ENCODE data around the gene RHOV.

The RHOV gene

DNA sequence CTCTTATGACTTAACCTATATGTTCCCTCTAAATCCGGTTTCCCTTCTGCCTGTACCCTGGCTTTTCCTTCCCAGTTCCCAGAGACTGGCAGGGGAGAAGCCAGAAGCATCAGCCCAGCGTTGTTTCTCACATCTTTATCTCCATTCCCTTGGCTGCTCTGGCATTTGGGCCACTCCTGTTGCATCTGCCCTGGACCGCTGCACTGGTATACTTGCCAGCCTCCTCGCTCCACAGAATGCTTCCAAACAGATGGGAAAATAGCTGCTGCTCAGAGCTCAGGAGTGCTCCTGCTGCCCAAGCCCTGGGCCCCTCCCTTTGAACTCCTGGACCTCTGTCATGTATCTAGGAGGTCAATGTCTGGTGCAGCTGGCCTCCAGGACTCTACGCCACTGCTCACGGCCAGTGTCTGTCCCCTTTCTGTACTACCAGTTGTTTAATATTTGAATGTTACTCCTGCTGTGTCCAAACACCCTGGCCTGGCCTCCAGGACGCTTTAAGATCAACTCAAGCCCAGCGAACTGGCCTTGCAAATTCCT is 23.4 kb downstream of the RHOV start:
- H3K9ac ChIP-seq (ENCODE audit: low read depth, low read length): no peak overlapping the region
- H3K4me1 ChIP-seq (ENCODE audit: insufficient read depth, low read length): peaks cover 23% of the 10 kb centered on the region
- H3K9me3 ChIP-seq (ENCODE audit: control insufficient read depth, insufficient read depth, low read length): no peaks in the 10 kb centered on the region
- no peaks in the 10 kb centered on the region for H3K36me3 ChIP-seq (ENCODE audit: insufficient read depth, low read length)

DNA sequence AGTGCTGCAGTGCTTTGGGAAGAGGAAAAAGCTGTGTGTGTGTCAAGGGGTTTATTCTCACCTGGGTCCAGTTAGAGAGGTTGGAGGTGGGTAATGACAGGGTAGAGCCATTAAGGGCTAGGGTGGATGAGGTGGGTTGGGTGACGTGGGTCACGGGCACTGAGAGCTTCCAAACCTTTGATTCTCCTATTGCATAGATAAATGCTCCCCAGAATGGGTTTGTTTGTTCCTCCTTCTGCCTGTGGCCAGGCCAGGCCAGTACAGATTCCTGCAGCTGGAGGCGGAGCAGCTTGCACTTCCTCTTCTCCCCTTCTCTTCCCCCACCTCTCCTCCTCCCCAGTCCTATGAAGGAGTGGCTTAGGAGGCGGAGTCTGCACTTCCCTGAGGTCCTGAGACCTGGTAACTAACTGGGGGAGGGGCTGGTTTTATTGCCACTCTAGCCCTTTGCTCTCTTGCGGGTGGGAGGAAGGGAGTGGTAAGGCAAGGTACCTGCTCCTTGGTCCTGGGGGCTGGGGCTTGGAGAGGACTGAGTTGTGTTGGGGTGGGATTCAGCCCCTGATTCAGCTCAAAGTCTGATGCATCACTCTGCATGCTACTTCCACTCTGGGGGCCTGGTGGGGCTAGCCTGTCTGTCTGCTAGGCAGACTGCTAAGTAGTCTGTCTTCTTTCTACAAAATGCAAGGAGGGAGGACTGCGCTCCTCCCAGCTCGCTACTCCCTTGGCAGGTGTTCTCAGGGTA is 26.6 kb downstream of the RHOV start:
- Histone ChIP-seq H3K9ac (ENCODE audit: low read depth, low read length) (peak overlapping the region; percentile 28; the same call in 1 of the 2 replicates), H3K4me1 (ENCODE audit: insufficient read depth, low read length) (peaks cover 27% of the 10 kb centered on the region), H3K9me3 (ENCODE audit: control insufficient read depth, insufficient read depth, low read length) (no peaks in the 10 kb centered on the region), H3K36me3 (ENCODE audit: insufficient read depth, low read length) (no peaks in the 10 kb centered on the region)

DNA sequence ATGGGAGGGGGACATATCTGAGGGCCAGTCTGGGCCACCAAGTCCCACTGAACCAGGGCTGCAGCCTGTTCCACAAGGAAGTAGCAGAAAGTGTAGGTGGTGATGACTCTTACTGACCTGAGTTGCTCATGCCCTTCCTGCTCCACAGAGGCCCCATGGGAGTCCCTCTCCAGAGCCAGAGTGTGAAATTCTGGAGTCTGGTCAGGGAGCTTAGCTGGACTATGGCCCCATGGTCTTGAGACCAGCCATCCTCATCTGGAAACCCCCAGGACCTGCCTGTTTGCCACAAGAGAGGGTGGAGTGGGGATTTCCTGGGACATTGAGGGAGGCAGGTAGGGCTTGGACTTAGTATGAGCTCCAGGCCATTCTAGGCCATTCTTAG is 27.2 kb downstream of the RHOV start:
- Histone ChIP-seq H3K4me1 (ENCODE audit: insufficient read depth, low read length) (peaks cover 27% of the 10 kb centered on the region), H3K9ac (ENCODE audit: low read depth, low read length) (0 out of 2 replicates have a peak overlapping the region, but pooled peaks have one; percentile 20), H3K36me3 (ENCODE audit: insufficient read depth, low read length) (no peaks in the 10 kb centered on the region), H3K9me3 (ENCODE audit: control insufficient read depth, insufficient read depth, low read length) (no peaks in the 10 kb centered on the region)

DNA sequence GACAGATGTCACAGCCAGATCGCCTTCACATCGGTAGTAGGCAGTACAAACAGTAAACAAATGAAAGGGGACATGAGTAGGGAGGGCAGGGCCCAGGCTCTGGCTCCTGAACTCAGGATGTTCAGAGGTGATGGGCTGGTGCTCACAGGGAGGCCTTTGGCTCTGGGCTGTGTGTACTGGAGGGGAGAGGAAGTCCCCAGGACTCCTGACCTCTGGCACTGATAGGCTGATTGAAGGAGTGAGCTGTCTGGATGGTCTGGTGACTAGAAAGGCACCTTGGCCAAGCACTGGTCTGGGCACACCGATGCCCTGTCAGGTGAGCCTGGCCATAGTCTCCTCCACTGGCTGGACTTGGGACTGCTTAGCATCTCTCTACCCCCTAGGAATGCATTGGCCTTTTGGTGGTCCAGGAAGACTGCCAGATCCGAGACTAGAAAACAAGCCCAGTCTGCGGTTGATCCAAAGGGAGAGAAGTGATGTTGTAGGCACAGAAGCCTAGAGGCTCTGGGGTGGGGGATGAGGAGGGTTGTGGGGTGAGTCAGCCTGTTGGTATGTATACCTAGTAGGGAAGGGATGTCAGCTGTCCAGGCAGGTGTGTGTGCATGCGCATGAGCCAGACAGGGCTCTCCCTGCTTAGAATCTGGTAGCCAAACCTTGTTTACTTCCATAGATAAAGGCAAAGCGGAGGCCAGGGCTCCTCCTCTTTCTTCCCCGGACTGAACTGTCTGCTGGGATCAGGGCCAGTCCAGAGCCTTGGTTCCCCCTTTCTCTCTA is 28.3 kb downstream of the RHOV start:
- Histone ChIP-seq H3K36me3 (ENCODE audit: insufficient read depth, low read length) (no peaks in the 10 kb centered on the region), H3K9ac (ENCODE audit: low read depth, low read length) (peak overlapping the region; percentile 18; the same call in 1 of the 2 replicates), H3K9me3 (ENCODE audit: control insufficient read depth, insufficient read depth, low read length) (no peaks in the 10 kb centered on the region), H3K4me1 (ENCODE audit: insufficient read depth, low read length) (peaks cover 27% of the 10 kb centered on the region)

DNA sequence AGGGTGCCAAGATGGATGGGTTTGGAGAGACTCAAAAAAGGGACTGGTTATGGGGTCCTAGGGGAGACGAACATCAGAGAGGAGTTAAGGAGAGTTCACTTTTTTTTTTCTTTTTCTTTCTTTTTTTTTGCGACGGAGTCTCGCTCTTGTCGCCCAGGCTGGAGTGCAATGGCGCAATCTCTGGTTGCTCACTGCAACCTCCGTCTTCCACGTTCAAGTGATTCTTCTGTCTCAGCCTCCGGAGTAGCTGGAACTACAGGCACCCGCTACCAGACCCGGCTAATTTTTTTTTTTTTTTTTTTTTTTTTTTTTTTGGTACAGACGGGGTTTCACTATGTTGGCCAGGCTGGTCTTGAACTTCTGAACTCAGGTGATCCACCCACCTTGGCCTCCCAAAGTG is 29.0 kb downstream of the RHOV start:
- H3K9ac ChIP-seq (ENCODE audit: low read depth, low read length): peak overlapping the region; percentile 57; the same call in 1 of the 2 replicates
- no peaks in the 10 kb centered on the region for H3K36me3 ChIP-seq (ENCODE audit: insufficient read depth, low read length)
- peaks cover 27% of the 10 kb centered on the region for H3K4me1 ChIP-seq (ENCODE audit: insufficient read depth, low read length)
- no peaks in the 10 kb centered on the region for H3K9me3 ChIP-seq (ENCODE audit: control insufficient read depth, insufficient read depth, low read length)

DNA sequence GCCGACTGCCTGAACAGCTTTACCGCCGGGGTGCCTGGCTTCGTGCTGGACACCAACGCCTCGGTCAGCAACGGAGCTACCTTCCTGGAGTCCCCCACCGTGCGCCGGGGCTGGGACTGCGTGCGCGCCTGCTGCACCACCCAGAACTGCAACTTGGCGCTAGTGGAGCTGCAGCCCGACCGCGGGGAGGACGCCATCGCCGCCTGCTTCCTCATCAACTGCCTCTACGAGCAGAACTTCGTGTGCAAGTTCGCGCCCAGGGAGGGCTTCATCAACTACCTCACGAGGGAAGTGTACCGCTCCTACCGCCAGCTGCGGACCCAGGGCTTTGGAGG is 29.4 kb downstream of the RHOV start:
- no peaks in the 10 kb centered on the region for H3K36me3 ChIP-seq (ENCODE audit: insufficient read depth, low read length)
- H3K9me3 ChIP-seq (ENCODE audit: control insufficient read depth, insufficient read depth, low read length): no peaks in the 10 kb centered on the region
- H3K9ac ChIP-seq (ENCODE audit: low read depth, low read length): peak overlapping the region; percentile 57; the same call in 1 of the 2 replicates
- peaks cover 27% of the 10 kb centered on the region for H3K4me1 ChIP-seq (ENCODE audit: insufficient read depth, low read length)

DNA sequence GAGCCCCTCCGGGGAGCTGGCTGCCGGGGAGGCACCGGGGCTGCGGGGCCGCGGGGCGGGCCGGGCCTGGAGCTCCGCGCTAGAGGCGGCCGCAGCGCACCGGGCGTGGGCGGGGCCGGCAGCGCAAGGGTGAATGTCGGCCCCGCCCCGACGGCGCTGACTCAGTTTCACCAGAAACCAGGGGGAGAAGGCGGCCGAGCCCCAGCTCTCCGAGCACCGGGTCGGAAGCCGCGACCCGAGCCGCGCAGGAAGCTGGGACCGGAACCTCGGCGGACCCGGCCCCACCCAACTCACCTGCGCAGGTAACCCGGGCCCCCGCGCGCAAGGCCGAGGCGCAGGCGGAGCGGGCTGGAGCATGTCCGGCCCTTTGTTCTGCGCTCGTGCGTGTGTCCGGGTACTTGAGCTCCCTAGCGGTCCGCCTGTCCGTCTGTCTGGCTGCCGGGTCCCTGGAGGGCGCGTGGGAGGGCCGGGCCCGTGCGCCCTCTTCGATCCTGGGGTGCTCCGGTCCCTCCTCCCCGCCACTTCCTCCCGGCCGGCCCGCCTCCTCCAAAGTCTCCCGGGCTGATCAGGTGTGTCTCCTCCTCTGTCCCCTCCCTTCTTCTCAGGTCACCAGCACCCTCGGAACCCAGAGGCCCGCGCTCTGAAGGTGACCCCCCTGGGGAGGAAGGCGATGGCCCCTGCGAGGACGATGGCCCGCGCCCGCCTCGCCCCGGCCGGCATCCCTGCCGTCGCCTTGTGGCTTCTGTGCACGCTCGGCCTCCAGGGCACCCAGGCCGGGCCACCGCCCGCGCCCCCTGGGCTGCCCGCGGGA is 29.9 kb downstream of the RHOV start, which contains the start of gene SPINT1:
Gene SPINT1, plus strand, starts transcription at position 164 of the 811 bp plus-strand sequence. Its CDS starts 507 bp downstream, at position 671.
- Histone ChIP-seq H3K9me3 (ENCODE audit: control insufficient read depth, insufficient read depth, low read length) (no peaks in the 10 kb centered on the region), H3K36me3 (ENCODE audit: insufficient read depth, low read length) (no peaks in the 10 kb centered on the region), H3K4me1 (ENCODE audit: insufficient read depth, low read length) (peaks cover 27% of the 10 kb centered on the region), H3K9ac (ENCODE audit: low read depth, low read length) (peak within 1 kb of the TSS; percentile 57)

DNA sequence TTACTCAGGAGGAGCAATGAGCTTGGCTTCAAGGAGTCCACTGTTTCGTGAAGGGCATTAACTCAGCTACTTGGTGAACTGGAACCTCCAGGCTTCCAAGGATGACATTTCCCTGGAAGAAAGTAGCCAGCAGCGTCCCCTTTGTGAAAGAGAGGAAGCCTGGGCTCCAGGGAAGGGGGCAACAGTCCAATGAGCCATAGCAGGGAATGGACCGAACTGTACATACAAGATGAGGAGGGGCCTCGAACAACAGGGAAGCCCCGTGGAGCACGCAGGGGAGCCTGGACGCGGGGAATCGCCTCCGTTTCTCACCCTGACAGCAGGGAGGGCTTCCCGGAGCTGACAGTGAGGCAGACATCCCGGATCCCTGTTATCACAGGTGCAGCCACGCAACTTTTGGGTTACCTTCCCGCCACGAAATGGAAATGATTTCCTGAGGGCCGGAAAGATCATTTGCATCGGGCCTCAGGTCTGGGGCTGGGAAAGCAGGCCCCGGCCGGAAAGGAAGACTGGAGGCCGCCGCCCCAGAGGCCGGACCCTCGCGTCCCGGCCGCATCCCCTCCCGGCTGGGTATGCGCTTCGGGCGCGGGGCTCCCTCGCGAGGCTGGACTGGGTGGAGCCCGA is 30.7 kb downstream of the RHOV start:
- H3K9ac ChIP-seq (ENCODE audit: low read depth, low read length): peak overlapping the region; percentile 57
- H3K4me1 ChIP-seq (ENCODE audit: insufficient read depth, low read length): peaks cover 27% of the 10 kb centered on the region
- H3K36me3 ChIP-seq (ENCODE audit: insufficient read depth, low read length): no peaks in the 10 kb centered on the region
- H3K9me3 ChIP-seq (ENCODE audit: control insufficient read depth, insufficient read depth, low read length): no peaks in the 10 kb centered on the region

DNA sequence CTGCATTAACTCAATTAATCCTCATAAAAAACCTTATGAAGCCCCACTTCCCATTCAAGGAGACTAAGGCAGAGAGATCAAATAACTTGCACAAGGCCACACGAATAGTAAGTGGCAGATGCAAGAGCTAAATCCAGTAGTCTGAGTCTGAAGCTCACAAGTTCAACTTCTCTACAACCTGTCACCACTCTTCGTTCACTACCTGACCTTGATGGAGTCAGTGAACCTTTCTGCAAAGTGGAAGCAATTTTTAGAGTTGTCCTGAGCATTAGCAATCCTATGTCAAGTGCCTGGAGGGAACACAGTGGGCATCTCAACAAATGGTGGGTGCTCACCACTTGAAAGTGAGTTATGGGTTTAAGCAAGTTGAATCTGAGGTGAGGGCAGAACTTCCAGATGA is 32.3 kb downstream of the RHOV start:
- Histone ChIP-seq H3K9ac (ENCODE audit: low read depth, low read length) (no peak overlapping the region), H3K4me1 (ENCODE audit: insufficient read depth, low read length) (peaks cover 13% of the 10 kb centered on the region), H3K9me3 (ENCODE audit: control insufficient read depth, insufficient read depth, low read length) (no peaks in the 10 kb centered on the region), H3K36me3 (ENCODE audit: insufficient read depth, low read length) (no peaks in the 10 kb centered on the region)

DNA sequence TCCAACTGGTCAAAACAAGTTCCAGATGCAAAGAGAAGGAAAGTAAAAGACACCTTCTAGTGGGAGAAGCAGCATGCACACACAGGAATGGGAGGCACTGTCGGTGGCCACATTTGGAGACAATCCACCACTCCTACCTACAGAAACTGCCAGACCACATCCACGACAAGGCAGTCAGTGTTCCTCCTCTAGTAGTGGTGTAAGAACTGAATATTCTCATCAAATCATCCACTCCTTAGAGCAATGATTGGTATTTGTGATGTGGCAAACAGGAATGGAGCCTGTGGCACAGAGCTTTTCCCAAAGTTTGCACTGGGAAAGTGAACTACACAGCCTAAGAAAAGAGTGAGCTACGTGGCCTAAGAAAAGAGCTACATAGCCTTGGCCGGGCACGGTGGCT is 35.3 kb downstream of the RHOV start:
- peaks cover 4% of the 10 kb centered on the region; the same call in 1 of the 2 replicates for H3K4me1 ChIP-seq (ENCODE audit: insufficient read depth, low read length)
- no peaks in the 10 kb centered on the region for H3K9me3 ChIP-seq (ENCODE audit: control insufficient read depth, insufficient read depth, low read length)
- H3K36me3 ChIP-seq (ENCODE audit: insufficient read depth, low read length): no peaks in the 10 kb centered on the region
- no peak overlapping the region for H3K9ac ChIP-seq (ENCODE audit: low read depth, low read length)

DNA sequence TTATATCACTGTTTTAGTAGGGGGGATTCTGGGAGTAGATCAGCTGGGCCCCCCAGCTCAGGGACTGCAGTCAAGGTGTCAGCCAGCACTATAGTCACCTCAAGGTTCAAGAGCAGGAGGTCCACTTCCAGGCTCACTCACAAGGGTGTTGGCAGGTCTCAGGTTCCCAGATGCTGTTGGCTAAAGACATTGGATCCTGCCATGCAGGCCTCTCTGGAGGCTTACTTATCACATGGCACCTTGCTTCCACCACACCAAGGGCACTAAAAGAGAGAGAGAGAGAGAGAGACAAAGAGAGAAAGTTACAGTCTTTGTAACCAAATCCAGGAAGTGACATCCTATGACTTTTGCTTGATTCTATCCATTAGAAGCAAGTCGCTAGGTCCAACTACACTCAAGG is 38.0 kb downstream of the RHOV start:
- Histone ChIP-seq H3K4me1 (ENCODE audit: insufficient read depth, low read length) (no peaks in the 10 kb centered on the region), H3K9ac (ENCODE audit: low read depth, low read length) (no peak overlapping the region), H3K36me3 (ENCODE audit: insufficient read depth, low read length) (no peaks in the 10 kb centered on the region), H3K9me3 (ENCODE audit: control insufficient read depth, insufficient read depth, low read length) (no peaks in the 10 kb centered on the region)

DNA sequence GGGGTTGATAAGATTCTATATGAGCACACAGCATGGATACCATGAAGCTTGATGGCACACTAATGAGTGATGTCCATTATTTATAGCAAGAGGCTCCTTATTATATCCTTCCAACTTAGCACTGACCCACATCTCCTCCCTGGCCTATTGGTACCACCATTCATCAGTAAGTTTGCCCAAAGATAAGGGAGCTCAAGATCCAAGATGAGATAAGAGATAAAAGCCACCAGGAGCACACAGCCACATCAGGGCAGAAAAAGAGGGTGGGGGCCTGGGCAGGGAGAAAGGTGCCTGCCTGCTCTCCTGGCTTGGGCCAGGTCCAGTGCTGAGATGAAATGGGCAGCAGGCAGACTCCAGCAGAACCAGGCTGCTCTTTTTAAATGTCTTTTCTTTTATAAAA is 41.1 kb downstream of the RHOV start:
- Histone ChIP-seq H3K36me3 (ENCODE audit: insufficient read depth, low read length) (no peaks in the 10 kb centered on the region), H3K9me3 (ENCODE audit: control insufficient read depth, insufficient read depth, low read length) (no peaks in the 10 kb centered on the region), H3K9ac (ENCODE audit: low read depth, low read length) (no peak overlapping the region), H3K4me1 (ENCODE audit: insufficient read depth, low read length) (no peaks in the 10 kb centered on the region)

DNA sequence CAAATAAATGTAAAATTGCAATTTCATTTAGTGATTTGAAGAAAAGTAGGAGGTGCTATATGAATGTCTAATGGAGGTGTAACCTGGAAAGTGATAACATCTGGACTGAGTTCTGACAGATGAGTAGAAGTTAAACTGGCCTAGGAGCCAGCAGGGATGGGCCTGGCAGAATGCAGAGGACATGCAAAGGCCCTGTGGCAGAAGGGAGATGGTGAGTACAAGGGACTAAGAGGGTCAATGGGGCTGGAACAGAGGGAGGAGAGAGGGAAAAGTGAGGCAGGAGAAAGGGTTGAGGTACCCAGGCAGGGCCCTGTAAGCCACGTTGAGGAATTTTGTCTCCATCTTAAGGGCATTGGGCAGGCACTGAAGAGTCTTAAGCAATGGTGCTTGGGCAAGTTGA is 42.2 kb downstream of the RHOV start:
- Histone ChIP-seq H3K36me3 (ENCODE audit: insufficient read depth, low read length) (no peaks in the 10 kb centered on the region), H3K9me3 (ENCODE audit: control insufficient read depth, insufficient read depth, low read length) (no peaks in the 10 kb centered on the region), H3K9ac (ENCODE audit: low read depth, low read length) (no peak overlapping the region), H3K4me1 (ENCODE audit: insufficient read depth, low read length) (no peaks in the 10 kb centered on the region)

DNA sequence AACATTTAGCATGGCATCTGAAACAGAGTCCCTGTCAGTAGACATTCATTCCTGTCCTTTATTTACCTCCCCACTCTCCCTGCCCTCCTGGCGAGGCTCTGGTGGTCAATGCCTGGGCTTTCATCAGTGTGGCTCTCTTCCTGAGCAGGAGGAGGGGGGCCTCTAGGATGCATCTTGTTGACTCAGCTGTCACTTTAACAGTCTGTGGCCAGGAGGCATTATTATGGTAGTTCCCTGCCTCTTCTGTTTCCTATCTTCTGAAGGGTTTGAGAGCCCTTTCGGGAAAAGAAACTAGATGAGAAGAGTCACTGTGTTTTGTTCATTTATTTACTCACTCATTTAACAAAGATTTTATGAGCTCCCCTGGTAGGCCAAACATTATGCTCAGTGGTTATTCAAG is 43.1 kb downstream of the RHOV start:
- Histone ChIP-seq H3K9ac (ENCODE audit: low read depth, low read length) (no peak overlapping the region), H3K9me3 (ENCODE audit: control insufficient read depth, insufficient read depth, low read length) (no peaks in the 10 kb centered on the region), H3K4me1 (ENCODE audit: insufficient read depth, low read length) (no peaks in the 10 kb centered on the region), H3K36me3 (ENCODE audit: insufficient read depth, low read length) (no peaks in the 10 kb centered on the region)

Data from ES-I3 (cell line).